ENCODE measurements around the gene CPA1.

DNA sequence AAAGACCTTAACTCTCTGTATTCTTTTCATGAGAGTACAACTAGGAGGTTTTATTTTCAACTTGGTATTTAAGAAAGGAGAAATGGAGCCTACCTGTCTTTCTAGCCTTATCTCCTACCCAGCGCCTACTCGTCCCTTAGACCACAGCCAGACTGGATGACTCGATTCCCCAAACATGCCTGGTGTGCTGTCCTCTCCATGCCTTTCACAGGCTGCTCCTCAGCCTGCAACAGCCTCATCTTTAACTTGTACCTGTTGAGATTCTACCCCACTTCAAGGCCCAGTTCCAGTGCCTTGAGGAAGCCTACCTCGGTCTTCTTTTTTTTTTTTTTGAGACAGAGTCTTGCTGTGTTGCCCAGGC lies 29.4 kb downstream of the CPA1 start:
- TF ChIP-seq, protein P1, sequence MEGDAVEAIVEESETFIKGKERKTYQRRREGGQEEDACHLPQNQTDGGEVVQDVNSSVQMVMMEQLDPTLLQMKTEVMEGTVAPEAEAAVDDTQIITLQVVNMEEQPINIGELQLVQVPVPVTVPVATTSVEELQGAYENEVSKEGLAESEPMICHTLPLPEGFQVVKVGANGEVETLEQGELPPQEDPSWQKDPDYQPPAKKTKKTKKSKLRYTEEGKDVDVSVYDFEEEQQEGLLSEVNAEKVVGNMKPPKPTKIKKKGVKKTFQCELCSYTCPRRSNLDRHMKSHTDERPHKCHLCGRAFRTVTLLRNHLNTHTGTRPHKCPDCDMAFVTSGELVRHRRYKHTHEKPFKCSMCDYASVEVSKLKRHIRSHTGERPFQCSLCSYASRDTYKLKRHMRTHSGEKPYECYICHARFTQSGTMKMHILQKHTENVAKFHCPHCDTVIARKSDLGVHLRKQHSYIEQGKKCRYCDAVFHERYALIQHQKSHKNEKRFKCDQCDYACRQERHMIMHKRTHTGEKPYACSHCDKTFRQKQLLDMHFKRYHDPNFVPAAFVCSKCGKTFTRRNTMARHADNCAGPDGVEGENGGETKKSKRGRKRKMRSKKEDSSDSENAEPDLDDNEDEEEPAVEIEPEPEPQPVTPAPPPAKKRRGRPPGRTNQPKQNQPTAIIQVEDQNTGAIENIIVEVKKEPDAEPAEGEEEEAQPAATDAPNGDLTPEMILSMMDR (IDR thresholded peaks at IDR 0.05): no peak
- no peak for TF ChIP-seq TEAD4 (CRISPR knock-in tag; IDR thresholded peaks at IDR 0.05)
- no peak for TF ChIP-seq ATF1 (CRISPR knock-in tag; IDR thresholded peaks at IDR 0.05)
- TF ChIP-seq NR1H2 (CRISPR knock-in tag; IDR thresholded peaks at IDR 0.05): no peak
- no peak for TF ChIP-seq NR2C2 (CRISPR knock-in tag; IDR thresholded peaks at IDR 0.05)
- TF ChIP-seq OVOL2 (CRISPR knock-in tag; IDR thresholded peaks at IDR 0.05; ENCODE audit: borderline replicate concordance): no peak
- TF ChIP-seq, protein P2, sequence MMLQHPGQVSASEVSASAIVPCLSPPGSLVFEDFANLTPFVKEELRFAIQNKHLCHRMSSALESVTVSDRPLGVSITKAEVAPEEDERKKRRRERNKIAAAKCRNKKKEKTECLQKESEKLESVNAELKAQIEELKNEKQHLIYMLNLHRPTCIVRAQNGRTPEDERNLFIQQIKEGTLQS (CRISPR knock-in tag; conservative IDR thresholded peaks at IDR 0.05): no peak
- no peak for TF ChIP-seq USF2 (CRISPR knock-in tag; IDR thresholded peaks at IDR 0.05)
- TF ChIP-seq NFYB (CRISPR knock-in tag; conservative IDR thresholded peaks at IDR 0.05; ENCODE audit: low read depth): no peak
- no peak for TF ChIP-seq IRF2 (CRISPR knock-in tag; IDR thresholded peaks at IDR 0.05; ENCODE audit: borderline replicate concordance, low read depth)

All from WTC11 (cell line).